Esophagus squamous epithelium (tissue), 5 donors: ENCODE measurements around the gene TMEM51. TPM values are rescaled to one million over a fixed set of nuclear protein-coding genes. Genes with fewer than 3 reads are reported as not detected.

ENCODE experiments used
- DNase-seq: peaks from one replicate; lab custom pipeline; 2025; lab: John Stamatoyannopoulos, UW
- H3K27ac ChIP-seq, 4 donors: fragments of 200-600 bp; sonication (generic); one replicate each; pipeline ENCODE4 v1.5.1; 2016 to 2019; ENCODE audit warnings: mild to moderate bottlenecking in 1 of 4
- H3K27me3 ChIP-seq, 4 donors: fragments of 200-600 bp; sonication (generic); 1 replicate in 3 of 4; 2 replicates in 1 of 4; pipeline versions ENCODE4 v1.5.1 to v1.6.0; 2017 to 2021; ENCODE audit warnings: antibody characterized with exemption in 1 of 4
- H3K36me3 ChIP-seq, 3 donors: fragments of 200-600 bp; sonication (generic); one replicate each; pipeline ENCODE4 v1.5.1; 2016 to 2019
- H3K4me1 ChIP-seq, 3 donors: fragments of 200-600 bp; sonication (generic); one replicate each; pipeline ENCODE4 v1.5.1; 2017 to 2019
- H3K4me3 ChIP-seq, 4 donors: fragments of 200-600 bp; sonication (generic); 1 replicate in 3 of 4; 2 replicates in 1 of 4; pipeline ENCODE4 v1.5.1; 2016 to 2019; ENCODE audit warnings: mild to moderate bottlenecking in 2 of 4, moderate library complexity in 1 of 4
- H3K9me3 ChIP-seq, 3 donors: fragments of 200-600 bp; sonication (generic); one replicate each; pipeline ENCODE4 v1.5.1; 2016 to 2019
- POLR2A ChIP-seq, 4 donors: fragments of 450-650 bp; IDR thresholded peaks; one replicate each; pipeline ENCODE4 v1.6.1; 2017; ENCODE audit warnings: antibody characterized with exemption in 4 of 4, mild to moderate bottlenecking in 4 of 4, moderate library complexity in 3 of 4
- WGBS, 2 donors: methylation state at CpG; one replicate each; pipeline ENCODE4 v1.1.5; 2018; 5-methylcytosine and 5-hydroxymethylcytosine counted together
- intact Hi-C: fragments of 100-400 bp; cut with DNase I; formaldehyde crosslinking; loops from one replicate; pipeline ENCODE4 v1.15.0; 2022
- total RNA-seq, 4 donors: library from RNA; depleted of rRNA; stranded (reverse); fragments of >200 nt; gene quantifications; one replicate each; pipeline ENCODE4 v1.1.0, GENCODE V29; 2016
- TF ChIP-seq, protein P1 (sequence below), 6 experiments: fragments of 450-650 bp in 4 of 6; fragments of 200-600 bp in 2 of 6; sonication (generic) in 2 of 6; IDR thresholded peaks; one replicate each; pipeline ENCODE4 v1.5.1; 2016 to 2019; ENCODE audit warnings: antibody characterized with exemption in 6 of 6, mild to moderate bottlenecking in 4 of 6, moderate library complexity in 4 of 6
- donor health status: DM: yes; HTN: yes; CAD: no.

TMEM51 gene
- total RNA-seq, 4 donors from 2014 or later = 11.6 to 23.7 (median 17.7) TPM

GRCh38 chr1:15155888-15156741, 2.6 kb downstream of the TMEM51 start:
- Histone ChIP-seq H3K27ac (peak overlapping the region in 2 of 4 donors; percentile 19 to 91), H3K4me3 (peak overlapping the region in 1 of 4 donors; percentile 12), H3K36me3 (no peaks in the 10 kb centered on the region), H3K9me3 (no peaks in the 10 kb centered on the region), H3K4me1 (peaks cover 13 to 84% (median 42%) of the 10 kb centered on the region in 3 donors), H3K27me3 (peaks cover 0 to 18% (median 0%) of the 10 kb centered on the region in 4 donors)
- intact Hi-C loops = loop anchor here (10.0 kb wide), 1 partner anchor 119 kb away; no protein-coding TSS in a partner anchor
- no peak for DNase-seq
- WGBS, 2 donors = 49 to 58% methylated on average over 7 to 9 of the region's 11 CpGs
- TF ChIP-seq POLR2A (IDR thresholded peaks at IDR 0.05) = no peak
- TF ChIP-seq, protein P1, sequence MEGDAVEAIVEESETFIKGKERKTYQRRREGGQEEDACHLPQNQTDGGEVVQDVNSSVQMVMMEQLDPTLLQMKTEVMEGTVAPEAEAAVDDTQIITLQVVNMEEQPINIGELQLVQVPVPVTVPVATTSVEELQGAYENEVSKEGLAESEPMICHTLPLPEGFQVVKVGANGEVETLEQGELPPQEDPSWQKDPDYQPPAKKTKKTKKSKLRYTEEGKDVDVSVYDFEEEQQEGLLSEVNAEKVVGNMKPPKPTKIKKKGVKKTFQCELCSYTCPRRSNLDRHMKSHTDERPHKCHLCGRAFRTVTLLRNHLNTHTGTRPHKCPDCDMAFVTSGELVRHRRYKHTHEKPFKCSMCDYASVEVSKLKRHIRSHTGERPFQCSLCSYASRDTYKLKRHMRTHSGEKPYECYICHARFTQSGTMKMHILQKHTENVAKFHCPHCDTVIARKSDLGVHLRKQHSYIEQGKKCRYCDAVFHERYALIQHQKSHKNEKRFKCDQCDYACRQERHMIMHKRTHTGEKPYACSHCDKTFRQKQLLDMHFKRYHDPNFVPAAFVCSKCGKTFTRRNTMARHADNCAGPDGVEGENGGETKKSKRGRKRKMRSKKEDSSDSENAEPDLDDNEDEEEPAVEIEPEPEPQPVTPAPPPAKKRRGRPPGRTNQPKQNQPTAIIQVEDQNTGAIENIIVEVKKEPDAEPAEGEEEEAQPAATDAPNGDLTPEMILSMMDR (IDR thresholded peaks at IDR 0.05) = no peak

DNA sequence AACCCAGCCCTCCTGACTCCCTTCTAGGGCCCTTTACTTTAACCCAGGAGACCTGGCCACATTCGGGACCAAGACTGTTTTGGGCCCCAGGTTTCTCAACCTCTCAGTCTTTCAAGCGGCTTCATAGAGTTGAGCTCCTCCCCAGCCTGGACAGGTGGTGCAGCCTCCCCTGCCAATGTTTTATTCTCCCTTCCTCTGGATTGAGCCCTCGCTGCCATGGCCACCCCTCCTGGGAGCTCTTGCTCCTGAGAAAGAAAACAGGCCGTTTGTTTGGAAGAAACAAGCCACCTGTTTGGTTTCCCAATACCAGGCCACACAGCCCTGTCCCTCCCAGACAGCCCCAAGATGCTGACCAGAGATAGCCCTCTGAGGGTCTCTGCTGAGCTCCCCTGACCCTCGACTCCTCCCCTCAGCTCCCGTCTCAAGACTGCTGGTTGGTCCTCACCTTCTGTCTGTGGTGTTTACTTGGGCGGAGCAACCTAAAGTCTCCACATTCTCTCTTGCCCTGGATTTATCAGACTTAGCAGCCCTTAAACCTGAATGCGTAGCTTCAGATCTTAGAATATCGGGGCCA, 3.3 kb downstream of the TMEM51 start:
- Histone ChIP-seq H3K4me1 (peaks cover 13 to 76% (median 39%) of the 10 kb centered on the region in 3 donors), H3K27ac (peak overlapping the region in 1 of 4 donors; percentile 19), H3K27me3 (peaks cover 0 to 18% (median 0%) of the 10 kb centered on the region in 4 donors), H3K9me3 (no peaks in the 10 kb centered on the region), H3K36me3 (no peaks in the 10 kb centered on the region), H3K4me3 (no peak overlapping the region)
- intact Hi-C loops = loop anchor here (10.0 kb wide), 1 partner anchor 118 kb away; no protein-coding TSS in a partner anchor
- 78 to 82% methylated on average over 8 to 9 of the region's 9 CpGs for WGBS, 2 donors
- DNase-seq = no peak
- TF ChIP-seq, protein P1 (IDR thresholded peaks at IDR 0.05) = no peak
- no peak for TF ChIP-seq POLR2A (IDR thresholded peaks at IDR 0.05)

GRCh38 chr1:15157524-15158399, 4.2 kb downstream of the TMEM51 start:
- Histone ChIP-seq H3K4me1 (peaks cover 9 to 68% (median 36%) of the 10 kb centered on the region in 3 donors), H3K36me3 (no peaks in the 10 kb centered on the region), H3K4me3 (no peak overlapping the region), H3K9me3 (no peaks in the 10 kb centered on the region), H3K27me3 (peaks cover 0 to 11% (median 0%) of the 10 kb centered on the region in 4 donors), H3K27ac (peak overlapping the region in 2 of 4 donors; percentile 18 to 45)
- intact Hi-C loops = loop anchor here (10.0 kb wide), 1 partner anchor 117 kb away; no protein-coding TSS in a partner anchor
- no peak for DNase-seq
- TF ChIP-seq POLR2A (IDR thresholded peaks at IDR 0.05) = no peak
- TF ChIP-seq, protein P1 (IDR thresholded peaks at IDR 0.05) = no peak
- 84 to 88% methylated on average over 16 of the region's 17 CpGs for WGBS, 2 donors

GRCh38 chr1:15158506-15159165, 5.1 kb downstream of the TMEM51 start:
- WGBS, 2 donors = 48 to 53% methylated on average over 12 to 13 of the region's 13 CpGs

More at GRCh38 chr1:15158506-15159165, 5.1 kb downstream of the TMEM51 start:
- no peak for TF ChIP-seq POLR2A (IDR thresholded peaks at IDR 0.05)
- TF ChIP-seq, protein P1 (IDR thresholded peaks at IDR 0.05) = no peak
- Histone ChIP-seq H3K27ac (peak overlapping the region in 2 of 4 donors; percentile 18 to 45), H3K4me1 (peaks cover 9 to 67% (median 36%) of the 10 kb centered on the region in 3 donors), H3K4me3 (no peak overlapping the region), H3K36me3 (no peaks in the 10 kb centered on the region), H3K9me3 (no peaks in the 10 kb centered on the region), H3K27me3 (peaks cover 0 to 4% (median 0%) of the 10 kb centered on the region in 4 donors)
- no peak for DNase-seq
- intact Hi-C loops = loop anchor here (10.0 kb wide), 1 partner anchor 116 kb away; no protein-coding TSS in a partner anchor
